Neural progenitor cell (in vitro differentiated cells): ENCODE results near the gene PRR22. TPM values are rescaled to one million over a fixed set of nuclear protein-coding genes. Genes with fewer than 3 reads are reported as not detected.
"Not testable (repeated sequence)": the region's sequence is repeated elsewhere in the genome, so short reads cannot be mapped to it uniquely, and the experiment has no call there.

Experiments
- DNase-seq: peaks from one replicate; pipeline ENCODE4 v3.0.0-alpha.2; 2016; ENCODE audit warnings: low spot score
- H2AFZ ChIP-seq: fragments of 200-600 bp; sonication (generic); replicated peaks from 2 replicates; pipeline ENCODE4 v1.6.1; 2016; ENCODE audit warnings: antibody characterized with exemption
- H3F3A ChIP-seq: fragments of 200-600 bp; sonication (generic); 2 replicates; pipeline ENCODE4 v1.6.1; 2016; ENCODE audit warnings: antibody characterized with exemption, low read depth
- H3K27ac ChIP-seq: fragments of 200-600 bp; sonication (generic); 2 replicates; pipeline ENCODE4 v1.5.1; 2016; ENCODE audit warnings: mild to moderate bottlenecking
- H3K27me3 ChIP-seq: fragments of 200-600 bp; sonication (generic); 2 replicates; pipeline ENCODE4 v1.6.1; 2016; ENCODE audit warnings: mild to moderate bottlenecking, moderate library complexity
- H3K36me3 ChIP-seq: fragments of 200-600 bp; sonication (generic); 2 replicates; pipeline ENCODE4 v1.5.1; 2016
- H3K4me1 ChIP-seq: fragments of 200-600 bp; sonication (generic); 2 replicates; pipeline ENCODE4 v1.6.1; 2016; ENCODE audit warnings: mixed run types
- H3K4me2 ChIP-seq: fragments of 200-600 bp; sonication (generic); 2 replicates; pipeline ENCODE4 v1.6.1; 2016
- H3K4me3 ChIP-seq: fragments of 200-600 bp; sonication (generic); 2 replicates; pipeline ENCODE4 v1.5.1; 2016
- H3K79me2 ChIP-seq: fragments of 200-600 bp; sonication (generic); 2 replicates; pipeline ENCODE4 v1.6.1; 2016; ENCODE audit warnings: low read depth
- H3K9ac ChIP-seq: fragments of 200-600 bp; sonication (generic); 2 replicates; pipeline ENCODE4 v1.6.1; 2016
- H3K9me3 ChIP-seq: fragments of 200-600 bp; sonication (generic); 2 replicates; pipeline ENCODE4 v1.5.1; 2016; ENCODE audit warnings: low read depth
- H4K20me1 ChIP-seq: fragments of 200-600 bp; sonication (generic); 2 replicates; pipeline ENCODE4 v1.6.1; 2016; ENCODE audit warnings: low read depth
- H3K27ac Mint-ChIP-seq: 3 replicates; pipeline ENCODE4 v1.8.0; 2021; ENCODE audit warnings: mixed read lengths
- H3K27me3 Mint-ChIP-seq: 2 replicates; pipeline ENCODE4 v1.8.0; 2022; ENCODE audit warnings: low read depth, mild to moderate bottlenecking, inconsistent platforms, moderate library complexity, mixed read lengths; ENCODE audit not compliant: insufficient read depth
- H3K36me3 Mint-ChIP-seq: 3 replicates; pipeline ENCODE4 v1.8.0; 2021; ENCODE audit warnings: mixed read lengths
- H3K4me1 Mint-ChIP-seq: 3 replicates; pipeline ENCODE4 v1.8.0; 2021; ENCODE audit warnings: mixed read lengths
- H3K4me3 Mint-ChIP-seq: 3 replicates; pipeline ENCODE4 v1.8.0; 2021; ENCODE audit warnings: mild to moderate bottlenecking, moderate library complexity, mixed read lengths
- H3K9me3 Mint-ChIP-seq: 3 replicates; pipeline ENCODE4 v1.8.0; 2020; ENCODE audit warnings: mixed read lengths
- EZH2 ChIP-seq: fragments of 200-600 bp; sonication (generic); IDR thresholded peaks from 2 replicates; pipeline ENCODE4 v1.6.1; 2017; ENCODE audit warnings: antibody characterized with exemption, mild to moderate bottlenecking, moderate library complexity
- EZH2phosphoT487 ChIP-seq: fragments of 200-600 bp; sonication (generic); IDR thresholded peaks from 2 replicates; pipeline ENCODE4 v1.6.1; 2017; ENCODE audit warnings: antibody characterized with exemption
- total RNA-seq: library from RNA; depleted of rRNA; stranded (reverse); fragments of >200 nt; gene quantifications from 2 replicates; pipeline ENCODE4 v1.2.3, GENCODE V29; 2015; ENCODE audit warnings: low replicate concordance
- TF ChIP-seq, protein P1 (sequence below): fragments of 200-600 bp; sonication (generic); IDR thresholded peaks from 2 replicates; pipeline ENCODE4 v1.5.1; 2017; ENCODE audit warnings: antibody characterized with exemption, mild to moderate bottlenecking

PRR22 gene
- total RNA-seq, 1 donor from 2014 or later, result not detected

GRCh38 chr19:5785423-5785822 is 877 bp upstream of the PRR22 start:
- Mint-ChIP-seq H3K9me3 (no peaks in the 10 kb centered on the region), H3K36me3 (peaks cover 14% of the 10 kb centered on the region), H3K4me3 (no peak overlapping the region), H3K27me3 (peaks cover 14% of the 10 kb centered on the region), H3K27ac (no peak overlapping the region), H3K4me1 (peaks cover 4% of the 10 kb centered on the region)
- H3K4me2 ChIP-seq, result no peak overlapping the region
- no peak overlapping the region for H3K27ac ChIP-seq
- H3K27me3 ChIP-seq, result no peaks in the 10 kb centered on the region
- no peak overlapping the region for H3K9ac ChIP-seq
- no peak overlapping the region for H2AFZ ChIP-seq
- peaks cover 2% of the 10 kb centered on the region for H3K79me2 ChIP-seq
- H3K9me3 ChIP-seq, result no peaks in the 10 kb centered on the region
- TF ChIP-seq, protein P1, sequence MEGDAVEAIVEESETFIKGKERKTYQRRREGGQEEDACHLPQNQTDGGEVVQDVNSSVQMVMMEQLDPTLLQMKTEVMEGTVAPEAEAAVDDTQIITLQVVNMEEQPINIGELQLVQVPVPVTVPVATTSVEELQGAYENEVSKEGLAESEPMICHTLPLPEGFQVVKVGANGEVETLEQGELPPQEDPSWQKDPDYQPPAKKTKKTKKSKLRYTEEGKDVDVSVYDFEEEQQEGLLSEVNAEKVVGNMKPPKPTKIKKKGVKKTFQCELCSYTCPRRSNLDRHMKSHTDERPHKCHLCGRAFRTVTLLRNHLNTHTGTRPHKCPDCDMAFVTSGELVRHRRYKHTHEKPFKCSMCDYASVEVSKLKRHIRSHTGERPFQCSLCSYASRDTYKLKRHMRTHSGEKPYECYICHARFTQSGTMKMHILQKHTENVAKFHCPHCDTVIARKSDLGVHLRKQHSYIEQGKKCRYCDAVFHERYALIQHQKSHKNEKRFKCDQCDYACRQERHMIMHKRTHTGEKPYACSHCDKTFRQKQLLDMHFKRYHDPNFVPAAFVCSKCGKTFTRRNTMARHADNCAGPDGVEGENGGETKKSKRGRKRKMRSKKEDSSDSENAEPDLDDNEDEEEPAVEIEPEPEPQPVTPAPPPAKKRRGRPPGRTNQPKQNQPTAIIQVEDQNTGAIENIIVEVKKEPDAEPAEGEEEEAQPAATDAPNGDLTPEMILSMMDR, result no peak
- TF ChIP-seq EZH2phosphoT487, result no peak
- TF ChIP-seq EZH2, result no peak
- no peaks in the 10 kb centered on the region for H3K36me3 ChIP-seq
- no peak for DNase-seq
- no peak overlapping the region for H3K4me3 ChIP-seq
- no peaks in the 10 kb centered on the region for H4K20me1 ChIP-seq
- H3K4me1 ChIP-seq, result no peaks in the 10 kb centered on the region
- no peaks in the 10 kb centered on the region for H3F3A ChIP-seq

DNA sequence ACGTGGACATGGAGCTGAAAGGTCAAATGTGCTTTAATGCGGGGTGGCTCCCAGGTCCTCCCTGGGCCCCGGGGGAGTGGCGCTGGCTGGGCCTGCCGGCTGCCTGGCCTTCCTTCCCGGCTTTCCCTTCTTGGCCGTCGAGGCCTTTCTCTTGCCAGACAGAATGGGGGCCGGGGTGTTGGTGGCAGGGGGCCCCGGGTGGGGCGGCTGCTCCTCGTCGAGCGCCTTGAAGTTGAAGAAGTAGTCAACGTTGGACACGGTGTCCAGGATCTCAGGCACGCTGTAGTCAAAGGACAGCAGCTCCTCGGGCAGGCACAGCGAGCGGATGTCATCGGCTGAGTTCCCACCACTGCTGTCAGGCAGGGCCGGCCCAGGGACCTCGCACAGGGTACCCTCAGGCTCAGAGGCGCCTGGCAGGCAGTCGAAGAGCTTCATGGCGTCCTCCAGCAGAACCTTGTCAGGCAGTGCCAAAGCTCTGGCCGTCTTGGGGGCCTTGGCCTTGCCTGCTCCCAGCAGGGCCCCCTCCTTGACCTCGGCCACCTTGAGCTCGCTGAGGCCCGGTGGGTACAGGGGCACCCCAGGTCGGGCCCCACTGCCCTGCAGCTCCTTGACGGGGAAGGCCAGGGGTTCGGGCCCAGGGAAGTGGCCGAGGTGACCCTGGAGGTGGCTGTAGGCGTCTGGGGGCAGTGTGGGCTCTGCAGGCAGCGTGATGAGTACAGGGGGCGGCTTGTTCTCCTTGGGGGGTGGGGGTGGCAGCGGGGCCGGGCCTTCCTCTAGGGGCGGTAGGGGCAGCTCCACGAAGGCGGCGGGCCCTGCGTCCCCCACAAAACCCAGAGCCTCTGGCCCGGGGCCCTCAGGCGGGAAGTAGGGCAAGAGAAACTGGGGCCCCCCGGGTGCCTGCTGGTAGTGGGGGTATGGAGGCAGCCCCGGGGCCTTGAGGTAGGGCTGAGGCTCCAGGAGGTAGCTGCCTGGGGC is 1.3 kb downstream of the PRR22 start:
- no peak for TF ChIP-seq EZH2phosphoT487
- no peak for TF ChIP-seq EZH2
- TF ChIP-seq, protein P1, result no peak
- no peaks in the 10 kb centered on the region for H3K36me3 ChIP-seq
- Mint-ChIP-seq H3K27me3 (peaks cover 9% of the 10 kb centered on the region), H3K9me3 (no peaks in the 10 kb centered on the region), H3K4me3 (no peak overlapping the region), H3K36me3 (peaks cover 7% of the 10 kb centered on the region), H3K4me1 (no peaks in the 10 kb centered on the region), H3K27ac (no peak overlapping the region)
- no peaks in the 10 kb centered on the region for H3K27me3 ChIP-seq
- no peaks in the 10 kb centered on the region for H3F3A ChIP-seq
- H3K79me2 ChIP-seq, result no peaks in the 10 kb centered on the region
- no peak overlapping the region for H3K9ac ChIP-seq
- no peak overlapping the region for H3K4me2 ChIP-seq
- no peaks in the 10 kb centered on the region for H3K4me1 ChIP-seq
- H2AFZ ChIP-seq, result no peak overlapping the region
- H3K27ac ChIP-seq, result no peak overlapping the region
- DNase-seq, result no peak
- no peak overlapping the region for H3K4me3 ChIP-seq
- H3K9me3 ChIP-seq, result no peaks in the 10 kb centered on the region
- no peaks in the 10 kb centered on the region for H4K20me1 ChIP-seq

GRCh38 chr19:5782322-5782721 is 2.2 kb downstream of the PRR22 start:
- Histone ChIP-seq H3F3A (no peaks in the 10 kb centered on the region), H3K9ac (no peak overlapping the region), H3K36me3 (no peaks in the 10 kb centered on the region), H4K20me1 (no peaks in the 10 kb centered on the region), H3K27ac (no peak overlapping the region), H2AFZ (no peak overlapping the region), H3K4me3 (no peak overlapping the region), H3K4me2 (no peak overlapping the region), H3K4me1 (no peaks in the 10 kb centered on the region), H3K9me3 (no peaks in the 10 kb centered on the region), H3K79me2 (no peaks in the 10 kb centered on the region), H3K27me3 (no peaks in the 10 kb centered on the region)
- no peak for DNase-seq
- Mint-ChIP-seq H3K4me1 (no peaks in the 10 kb centered on the region), H3K9me3 (no peaks in the 10 kb centered on the region), H3K27ac (no peak overlapping the region), H3K36me3 (peaks cover 5% of the 10 kb centered on the region), H3K4me3 (no peak overlapping the region), H3K27me3 (peaks cover 9% of the 10 kb centered on the region)
- no peak for TF ChIP-seq EZH2phosphoT487
- TF ChIP-seq EZH2, result no peak
- TF ChIP-seq, protein P1, result no peak

- not testable (repeated sequence) for H3K27ac Mint-ChIP-seq, H3K4me1 Mint-ChIP-seq, H3K9me3 Mint-ChIP-seq, H3K9ac ChIP-seq, H3K4me2 ChIP-seq, H3K27me3 ChIP-seq, H3K9me3 ChIP-seq, H3K4me3 Mint-ChIP-seq, H4K20me1 ChIP-seq, DNase-seq, H3K4me1 ChIP-seq, H3F3A ChIP-seq, H3K27me3 Mint-ChIP-seq, H3K36me3 Mint-ChIP-seq, H3K36me3 ChIP-seq, H3K79me2 ChIP-seq, H2AFZ ChIP-seq, H3K27ac ChIP-seq, H3K4me3 ChIP-seq
Measured at GRCh38 chr19:5780916-5781315, 3.6 kb downstream of the PRR22 start.
